SU-DHL-6 (cell line): ENCODE data around the gene ZFHX3.

Experiments used
- H2AFZ ChIP-seq: fragments of 200-600 bp; sonication (generic); 2 replicates; pipeline ENCODE4 v1.6.1; 2014; ENCODE audit warnings: low read depth, mild to moderate bottlenecking, moderate library complexity, mixed read lengths, antibody characterized with exemption, low read length; ENCODE audit not compliant: severe bottlenecking
- H3F3A ChIP-seq: fragments of 200-600 bp; shearing (Covaris generic); 2 replicates; pipeline ENCODE4 v1.6.0; 2016; ENCODE audit warnings: antibody characterized with exemption, mild to moderate bottlenecking; ENCODE audit not compliant: insufficient read depth
- H3K27ac ChIP-seq: fragments of 200-600 bp; sonication (generic); 2 replicates; pipeline ENCODE4 v1.5.1; 2016; ENCODE audit warnings: low read depth, mild to moderate bottlenecking, low read length, moderate library complexity, mixed read lengths
- H3K27me3 ChIP-seq: fragments of 200-600 bp; sonication (generic), shearing (Covaris generic); 2 replicates; pipeline ENCODE4 v1.6.0; 2014; ENCODE audit warnings: mild to moderate bottlenecking, low read length
- H3K36me3 ChIP-seq: fragments of 200-600 bp; sonication (generic); 2 replicates; pipeline ENCODE4 v1.6.1; 2014; ENCODE audit warnings: mild to moderate bottlenecking, low read length, mixed read lengths
- H3K4me2 ChIP-seq: fragments of 300-600, 200-600 bp; shearing (Covaris generic), sonication (generic); 2 replicates; pipeline ENCODE4 v1.6.0; 2014; ENCODE audit warnings: low read length, low read depth, mild to moderate bottlenecking; ENCODE audit not compliant: poor library complexity, severe bottlenecking
- H3K4me3 ChIP-seq: fragments of 200-600 bp; sonication (generic); 2 replicates; pipeline ENCODE4 v1.5.1; 2014; ENCODE audit warnings: antibody characterized with exemption, low read length, mild to moderate bottlenecking, mixed read lengths; ENCODE audit not compliant: insufficient read depth, poor library complexity, severe bottlenecking
- H3K79me2 ChIP-seq: fragments of 200-600 bp; sonication (generic); 2 replicates; pipeline ENCODE4 v1.6.1; 2014; ENCODE audit warnings: mild to moderate bottlenecking, low read length, moderate library complexity; ENCODE audit not compliant: insufficient read depth
- H3K9ac ChIP-seq: fragments of 200-600 bp; sonication (generic); 2 replicates; pipeline ENCODE4 v1.7.0; 2014; ENCODE audit warnings: mild to moderate bottlenecking, low read length
- H3K9me2 ChIP-seq: fragments of 200-600 bp; sonication (generic); replicated peaks from 2 replicates; pipeline ENCODE4 v1.6.1; 2014; ENCODE audit warnings: low read length; ENCODE audit not compliant: insufficient read depth
- H3K9me3 ChIP-seq: fragments of 200-600 bp; sonication (generic); 2 replicates; pipeline ENCODE4 v1.6.1; 2014; ENCODE audit warnings: low read length, mixed read lengths; ENCODE audit not compliant: insufficient read depth
- H4K20me1 ChIP-seq: fragments of 200-600 bp; sonication (generic); 2 replicates; pipeline ENCODE4 v1.6.1; 2014; ENCODE audit warnings: low read depth, mild to moderate bottlenecking, antibody characterized with exemption, low read length, moderate library complexity, mixed read lengths
- EZH2phosphoT487 ChIP-seq: fragments of 200-600 bp; sonication (generic), shearing (Covaris generic); conservative IDR thresholded peaks from 2 replicates; pipeline ENCODE4 v1.6.1; 2018; ENCODE audit warnings: mild to moderate bottlenecking, antibody characterized with exemption, low read length, moderate library complexity, mixed read lengths
- TF ChIP-seq, protein P1 (sequence below): fragments of 200-600 bp; sonication (generic); IDR thresholded peaks from one replicate; pipeline ENCODE4 v1.5.1; 2017; ENCODE audit warnings: antibody characterized with exemption, mild to moderate bottlenecking, low read length, moderate library complexity; ENCODE audit not compliant: insufficient read depth, poor library complexity, severe bottlenecking

Gene ZFHX3

DNA sequence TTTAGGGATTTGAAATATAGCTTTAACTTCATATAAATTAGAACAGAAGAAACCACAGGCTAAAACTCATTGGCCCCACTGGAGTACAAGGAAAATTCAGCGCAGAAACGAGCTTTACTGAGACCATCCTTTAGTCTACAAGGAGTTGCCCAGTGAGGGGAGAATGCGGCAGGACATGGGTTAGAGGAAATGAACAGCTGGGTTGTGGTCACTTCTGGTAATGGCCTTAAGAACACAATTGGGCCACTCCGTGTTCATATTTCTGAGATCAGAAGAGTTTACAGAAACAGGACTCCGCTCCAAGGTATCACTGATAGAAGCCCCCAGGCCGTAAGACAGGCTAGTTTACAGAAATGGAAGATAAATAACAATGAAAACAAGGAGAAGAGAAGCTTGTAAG is 188.3 kb downstream of the ZFHX3 start:
- Histone ChIP-seq H3K79me2 (no peaks in the 10 kb centered on the region), H4K20me1 (no peaks in the 10 kb centered on the region), H3K36me3 (no peaks in the 10 kb centered on the region), H3K27me3 (no peaks in the 10 kb centered on the region), H3K9ac (no peak overlapping the region), H2AFZ (no peak overlapping the region), H3K4me2 (no peak overlapping the region), H3F3A (no peaks in the 10 kb centered on the region), H3K27ac (no peak overlapping the region), H3K4me3 (no peak overlapping the region), H3K9me3 (no peaks in the 10 kb centered on the region), H3K9me2 (no peaks in the 10 kb centered on the region)
- no peak for TF ChIP-seq EZH2phosphoT487
- TF ChIP-seq, protein P1, sequence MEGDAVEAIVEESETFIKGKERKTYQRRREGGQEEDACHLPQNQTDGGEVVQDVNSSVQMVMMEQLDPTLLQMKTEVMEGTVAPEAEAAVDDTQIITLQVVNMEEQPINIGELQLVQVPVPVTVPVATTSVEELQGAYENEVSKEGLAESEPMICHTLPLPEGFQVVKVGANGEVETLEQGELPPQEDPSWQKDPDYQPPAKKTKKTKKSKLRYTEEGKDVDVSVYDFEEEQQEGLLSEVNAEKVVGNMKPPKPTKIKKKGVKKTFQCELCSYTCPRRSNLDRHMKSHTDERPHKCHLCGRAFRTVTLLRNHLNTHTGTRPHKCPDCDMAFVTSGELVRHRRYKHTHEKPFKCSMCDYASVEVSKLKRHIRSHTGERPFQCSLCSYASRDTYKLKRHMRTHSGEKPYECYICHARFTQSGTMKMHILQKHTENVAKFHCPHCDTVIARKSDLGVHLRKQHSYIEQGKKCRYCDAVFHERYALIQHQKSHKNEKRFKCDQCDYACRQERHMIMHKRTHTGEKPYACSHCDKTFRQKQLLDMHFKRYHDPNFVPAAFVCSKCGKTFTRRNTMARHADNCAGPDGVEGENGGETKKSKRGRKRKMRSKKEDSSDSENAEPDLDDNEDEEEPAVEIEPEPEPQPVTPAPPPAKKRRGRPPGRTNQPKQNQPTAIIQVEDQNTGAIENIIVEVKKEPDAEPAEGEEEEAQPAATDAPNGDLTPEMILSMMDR = no peak

DNA sequence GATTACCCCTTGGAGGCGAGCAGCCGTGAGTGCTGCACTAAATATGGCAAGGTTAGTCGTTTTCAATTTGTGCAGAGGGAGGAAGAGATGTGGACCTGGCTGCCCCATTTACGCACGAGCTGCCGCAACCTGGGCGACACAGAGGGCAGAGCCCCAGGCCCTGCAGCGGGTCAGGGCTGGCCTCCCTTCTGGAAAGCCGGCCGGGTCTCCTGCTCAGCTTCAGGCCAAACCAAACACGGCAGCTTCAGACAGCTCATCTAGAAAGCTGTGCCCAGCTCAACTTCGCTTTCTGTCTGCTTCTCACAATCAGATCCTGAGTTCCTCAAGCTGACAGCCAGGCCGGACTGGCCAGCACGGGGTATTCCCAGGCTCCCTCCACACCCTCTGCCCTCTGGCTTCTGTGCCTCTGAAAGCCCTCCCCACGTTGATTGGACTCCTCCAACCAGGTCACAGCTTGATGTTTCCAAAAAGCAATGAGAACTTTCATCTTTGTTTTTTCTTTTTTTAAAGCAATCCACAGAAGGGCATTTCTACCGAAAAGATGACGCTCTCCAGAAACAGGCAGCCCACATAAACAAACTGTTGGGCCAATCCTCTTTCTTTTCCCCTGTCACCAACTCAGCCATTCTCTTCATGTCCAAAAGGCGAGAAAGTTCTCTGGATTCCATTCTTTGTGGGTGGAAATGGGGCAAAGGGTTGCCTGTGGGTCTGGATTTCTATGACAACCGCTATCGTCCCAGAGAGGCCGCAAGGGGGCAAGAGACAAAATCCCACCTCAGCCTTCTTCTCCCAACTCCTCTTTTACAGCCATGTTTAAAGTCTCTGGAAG is 189.0 kb downstream of the ZFHX3 start:
- H3K9me3 ChIP-seq = no peaks in the 10 kb centered on the region
- H3K9me2 ChIP-seq = no peaks in the 10 kb centered on the region
- H3K36me3 ChIP-seq = no peaks in the 10 kb centered on the region
- no peaks in the 10 kb centered on the region for H4K20me1 ChIP-seq
- H3K4me3 ChIP-seq = no peak overlapping the region
- no peak overlapping the region for H3K4me2 ChIP-seq
- H3K79me2 ChIP-seq = no peaks in the 10 kb centered on the region
- no peaks in the 10 kb centered on the region for H3F3A ChIP-seq
- H2AFZ ChIP-seq = no peak overlapping the region
- H3K27me3 ChIP-seq = no peaks in the 10 kb centered on the region
- no peak overlapping the region for H3K27ac ChIP-seq
- H3K9ac ChIP-seq = no peak overlapping the region
- TF ChIP-seq, protein P1 = no peak
- TF ChIP-seq EZH2phosphoT487 = no peak

DNA sequence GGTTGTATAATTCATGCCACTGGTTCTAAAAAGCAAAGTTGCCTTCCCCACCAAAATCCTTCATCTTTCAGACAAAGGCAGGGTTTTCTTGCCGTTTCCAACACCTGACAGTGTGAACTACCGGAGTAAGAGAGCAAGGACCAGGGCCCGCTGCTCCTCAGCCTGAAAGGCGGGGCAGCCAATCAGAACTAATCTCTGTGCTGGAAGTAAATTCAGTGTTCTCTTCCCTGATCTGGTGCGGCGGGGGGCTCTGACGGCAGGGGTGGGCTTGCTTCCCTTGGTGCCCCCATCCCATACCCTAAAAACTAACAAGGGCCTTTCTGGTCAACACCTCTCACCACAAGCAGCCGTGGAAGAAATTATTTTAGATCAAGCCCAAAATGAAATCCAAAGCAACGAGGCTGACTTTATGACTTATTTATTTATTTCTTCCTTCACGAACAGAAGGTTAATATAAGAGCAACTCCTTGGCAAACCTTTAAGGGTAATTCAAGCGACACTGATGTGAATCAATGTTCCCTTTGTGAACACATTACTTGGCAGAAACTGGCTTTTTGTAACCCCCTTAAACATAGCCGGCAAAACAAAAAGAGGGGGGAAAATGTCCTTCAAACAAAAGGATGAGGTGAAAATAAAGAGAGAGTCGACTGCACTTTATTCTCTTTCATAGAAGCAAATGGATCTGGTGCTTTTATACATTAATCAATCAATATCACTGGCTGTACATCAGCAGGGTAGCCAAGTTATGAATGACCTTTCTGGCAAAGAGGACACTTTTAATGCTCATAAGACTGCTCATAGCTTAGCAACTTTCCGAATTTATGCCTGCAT is 189.9 kb downstream of the ZFHX3 start:
- no peak overlapping the region for H3K4me2 ChIP-seq
- H4K20me1 ChIP-seq = no peaks in the 10 kb centered on the region
- H3K27me3 ChIP-seq = no peaks in the 10 kb centered on the region
- H3K4me3 ChIP-seq = no peak overlapping the region
- TF ChIP-seq, protein P1 = no peak
- no peak for TF ChIP-seq EZH2phosphoT487
- H3K9me3 ChIP-seq = no peaks in the 10 kb centered on the region
- no peak overlapping the region for H3K27ac ChIP-seq
- H3K36me3 ChIP-seq = no peaks in the 10 kb centered on the region
- no peaks in the 10 kb centered on the region for H3K79me2 ChIP-seq
- no peak overlapping the region for H2AFZ ChIP-seq
- no peaks in the 10 kb centered on the region for H3K9me2 ChIP-seq
- no peak overlapping the region for H3K9ac ChIP-seq
- H3F3A ChIP-seq = no peaks in the 10 kb centered on the region
